GM18519 (cell line): ENCODE results near the gene FADS2.

ENCODE experiments used
- ATAC-seq: cut with Tn5 transposase; IDR thresholded peaks from one replicate; pipeline ENCODE4 v1.9.1; 2021; ENCODE audit warnings: mild to moderate bottlenecking, moderate library complexity; ENCODE audit not compliant: unreplicated experiment, low FRiP score

FADS2 gene

GRCh38 chr11:61914471-61915171, 86.5 kb downstream of the FADS2 start:
- no peak for ATAC-seq

GRCh38 chr11:61916737-61917333, 88.7 kb downstream of the FADS2 start:
- no peak for ATAC-seq
